ENCODE data around the gene APOLD1. TPM values are rescaled to one million over a fixed set of nuclear protein-coding genes. Genes with fewer than 3 reads are reported as not detected.

Gene APOLD1
- total and polyA plus RNA-seq, 2 of the 8 experiments (the other 6 are each of a cell fraction or from before 2014, with no cell fraction given): 0.12 to 0.71 TPM

GRCh38 chr12:12792421-12792820 is 7.0 kb downstream of the APOLD1 start (continued):
- TF ChIP-seq CHD7 (IDR thresholded peaks at IDR 0.05; ENCODE audit: insufficient replicate concordance, low read length) (no peak), CTBP2 (IDR thresholded peaks at IDR 0.05; ENCODE audit: borderline replicate concordance, insufficient read depth, insufficient read length, low read length) (no peak), TCF12 (IDR thresholded peaks at IDR 0.05; ENCODE audit: low read depth, low read length) (no peak), MAFK (IDR thresholded peaks at IDR 0.05; ENCODE audit: low read depth, low read length) (no peak), FOSL1 (IDR thresholded peaks at IDR 0.05; ENCODE audit: insufficient read depth, low read depth, low read length) (no peak), PHF8 (conservative IDR thresholded peaks at IDR 0.05; ENCODE audit: low read depth, low read length) (no peak), CEBPB (IDR thresholded peaks at IDR 0.05; ENCODE audit: low read depth, low read length) (no peak), POU5F1 (IDR thresholded peaks at IDR 0.05; ENCODE audit: low read depth, low read length) (no peak), GABPA (IDR thresholded peaks at IDR 0.05; ENCODE audit: borderline replicate concordance, insufficient read depth, low read length) (no peak), HDAC2 (IDR thresholded peaks at IDR 0.05; ENCODE audit: borderline replicate concordance in 1 of 2, low read depth in 2 of 2, low read length in 2 of 2) (no peak), KDM4A (IDR thresholded peaks at IDR 0.05; ENCODE audit: low read depth, low read length, severe bottlenecking) (no peak), TBP (IDR thresholded peaks at IDR 0.05; ENCODE audit: low read depth, low read length) (no peak)

Data from H1 (cell line).